Activated T-cell treated with anti-CD3 and anti-CD28 coated beads, Interleukin-2, amount 50 U/mL, for 1 hour (primary cell): ENCODE data around the gene GPR179.

Experiments
- DNase-seq: peaks from one replicate; pipeline ENCODE4 v3.0.0-alpha.2; 2020

The GPR179 gene

GRCh38 chr17:38342886-38343607 is 709 bp downstream of the GPR179 start:
- DNase-seq = no peak

- no peak for DNase-seq
Observed at GRCh38 chr17:38341035-38341721, 2.6 kb downstream of the GPR179 start.

DNA sequence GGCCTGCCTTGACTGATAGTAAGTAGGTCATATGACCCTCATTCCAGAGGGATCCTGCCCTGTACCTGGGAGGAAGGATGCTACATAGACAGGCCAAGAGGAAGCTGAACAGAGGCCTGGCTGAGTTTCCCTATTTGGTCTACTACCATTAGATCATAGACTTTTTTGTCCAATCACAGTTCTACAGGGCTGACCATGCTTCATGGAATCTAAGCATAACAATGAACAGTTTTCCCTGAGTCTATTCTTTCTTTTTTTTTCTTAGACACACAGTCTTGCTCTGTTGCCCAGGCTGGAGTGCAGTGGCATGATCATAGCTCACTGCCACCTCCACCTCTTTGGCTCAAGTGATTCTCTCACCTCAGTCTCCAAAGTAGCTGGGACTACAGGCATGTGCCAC is 3.9 kb downstream of the GPR179 start:
- DNase-seq = no peak

DNA sequence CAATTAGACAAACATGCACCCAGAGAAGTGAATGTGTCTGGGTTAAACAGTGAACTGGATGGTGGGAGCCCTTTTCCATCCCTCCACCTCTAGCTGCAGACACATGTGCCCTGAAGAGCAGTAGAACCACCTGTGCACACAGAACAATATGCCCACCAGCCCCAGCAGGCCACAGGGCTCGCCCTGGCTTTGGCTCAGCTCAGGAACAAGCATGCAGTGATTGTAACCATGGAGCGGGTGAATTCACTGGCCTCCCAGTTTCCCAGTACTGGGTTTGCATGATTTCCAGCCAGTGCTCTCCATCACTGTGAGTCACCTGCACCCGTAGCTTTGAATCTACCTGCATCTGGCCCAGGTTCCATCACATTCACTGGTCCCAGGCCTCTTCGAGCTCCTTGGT is 5.2 kb downstream of the GPR179 start:
- DNase-seq = no peak

DNA sequence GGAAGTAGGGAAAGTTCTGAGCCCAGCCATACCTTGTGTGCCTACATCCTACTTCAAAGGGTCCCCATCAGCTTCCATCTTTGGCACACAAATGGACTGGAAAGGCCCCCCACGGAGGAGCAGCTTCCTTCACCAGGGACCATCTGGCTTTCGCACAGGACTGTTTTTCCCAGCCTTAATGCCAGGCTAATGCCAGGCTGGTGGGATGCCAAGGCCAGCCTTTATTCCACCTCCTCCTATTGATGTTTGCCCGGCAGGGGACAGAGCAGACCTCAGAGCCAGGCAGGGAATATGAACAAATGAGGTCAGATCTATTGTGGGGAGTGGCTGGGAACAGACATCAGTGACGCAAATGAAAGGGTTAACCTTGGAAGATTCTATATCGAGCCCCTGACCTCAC is 5.7 kb downstream of the GPR179 start:
- no peak for DNase-seq

DNA sequence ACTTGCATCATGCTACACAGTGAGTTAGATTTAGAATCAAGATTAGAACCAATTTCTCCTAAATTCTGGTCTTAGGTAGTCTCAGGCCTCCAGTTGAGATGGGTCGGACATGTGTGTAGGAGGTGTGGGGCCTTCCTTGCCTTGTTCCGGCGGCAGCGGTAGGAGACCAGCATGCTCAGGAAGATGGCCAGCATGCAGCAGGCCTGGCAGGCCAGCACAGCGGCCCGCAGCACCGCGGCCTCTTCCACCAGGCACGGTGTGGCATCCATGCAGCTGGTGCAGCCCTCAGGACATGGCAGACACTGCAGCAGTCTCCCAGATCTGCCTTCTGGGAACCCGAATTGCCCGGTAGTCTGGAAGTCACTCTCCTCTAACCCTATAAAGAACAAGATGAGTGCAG is 6.9 kb downstream of the GPR179 start:
- DNase-seq = no peak

GRCh38 chr17:38334480-38335364 is 9.0 kb downstream of the GPR179 start:
- DNase-seq = no peak

GRCh38 chr17:38333635-38334295 is 10.0 kb downstream of the GPR179 start:
- DNase-seq = peak; percentile 43

GRCh38 chr17:38332735-38333134 is 11.0 kb downstream of the GPR179 start:
- DNase-seq = no peak

DNA sequence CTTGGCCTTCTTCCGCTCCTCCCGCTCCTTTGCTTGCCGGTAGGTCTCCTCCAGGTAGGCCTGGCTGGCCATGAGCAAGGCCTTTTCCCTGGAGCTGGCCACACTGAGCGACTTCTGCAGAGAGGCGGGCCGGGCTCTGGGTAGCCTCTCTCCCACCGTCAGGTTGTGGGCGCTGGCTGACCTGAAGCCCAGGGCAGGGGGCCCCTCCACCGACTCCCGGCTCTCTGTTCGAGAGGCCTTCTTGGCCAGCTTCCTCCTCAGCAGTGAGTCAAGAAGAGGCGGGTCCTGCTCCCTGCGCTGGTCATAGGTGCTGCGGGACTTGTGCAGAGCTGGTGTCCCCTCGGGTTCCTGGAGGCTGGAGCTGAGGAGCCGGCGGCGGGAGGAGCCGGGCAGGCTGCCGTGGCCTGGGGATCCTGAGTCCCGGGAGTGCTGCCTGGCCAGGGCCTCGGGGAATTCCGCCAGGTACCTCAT is 12.8 kb downstream of the GPR179 start:
- no peak for DNase-seq

DNA sequence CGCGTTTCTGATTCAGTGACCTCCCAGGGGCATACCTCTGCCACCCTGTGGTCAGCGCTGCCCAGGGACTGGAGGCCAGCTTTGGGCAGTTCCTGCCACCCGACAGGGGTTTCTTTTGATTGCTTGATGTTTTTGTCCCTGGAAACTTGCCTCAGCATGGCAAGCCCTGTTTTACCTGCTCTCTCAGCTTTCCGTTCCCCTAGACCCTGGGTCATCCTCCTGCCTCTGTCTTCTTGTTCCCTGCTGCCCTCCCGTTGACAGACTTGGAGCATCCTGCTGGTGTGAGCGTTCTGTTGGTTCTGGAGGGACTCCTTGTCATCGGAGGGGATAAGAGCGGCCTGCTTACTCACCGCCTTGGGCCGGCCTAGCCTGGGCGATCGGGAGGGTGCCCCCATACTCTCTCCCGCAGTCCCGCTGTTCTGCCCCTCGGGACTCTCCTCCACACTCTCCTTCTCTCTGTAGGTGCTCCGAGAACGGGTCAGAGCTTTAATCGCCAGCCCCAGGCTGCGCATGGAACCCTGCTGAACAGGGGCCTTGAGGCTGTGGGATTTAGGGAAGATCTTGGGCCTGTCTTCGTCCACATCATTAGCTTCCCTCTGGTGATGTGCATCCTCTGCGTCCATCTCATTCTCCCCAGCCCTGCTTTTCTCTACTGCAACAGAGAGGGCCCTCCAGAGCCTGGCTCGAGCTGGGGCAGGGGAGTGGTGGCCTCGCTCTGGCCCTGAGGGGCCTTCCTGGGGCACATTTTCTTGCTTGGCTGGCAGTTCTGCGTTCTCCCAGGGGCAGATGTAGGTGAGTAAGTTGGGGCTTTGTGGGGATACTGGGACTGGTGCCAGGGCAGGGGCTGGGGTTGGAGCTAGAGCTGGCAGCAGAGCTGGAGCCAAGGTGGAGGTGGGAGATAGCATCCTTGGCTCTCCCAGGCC is 13.7 kb downstream of the GPR179 start:
- DNase-seq = no peak

GRCh38 chr17:38329284-38329683 is 14.5 kb downstream of the GPR179 start:
- DNase-seq = no peak

GRCh38 chr17:38328620-38329019 is 15.1 kb downstream of the GPR179 start:
- DNase-seq = no peak

DNA sequence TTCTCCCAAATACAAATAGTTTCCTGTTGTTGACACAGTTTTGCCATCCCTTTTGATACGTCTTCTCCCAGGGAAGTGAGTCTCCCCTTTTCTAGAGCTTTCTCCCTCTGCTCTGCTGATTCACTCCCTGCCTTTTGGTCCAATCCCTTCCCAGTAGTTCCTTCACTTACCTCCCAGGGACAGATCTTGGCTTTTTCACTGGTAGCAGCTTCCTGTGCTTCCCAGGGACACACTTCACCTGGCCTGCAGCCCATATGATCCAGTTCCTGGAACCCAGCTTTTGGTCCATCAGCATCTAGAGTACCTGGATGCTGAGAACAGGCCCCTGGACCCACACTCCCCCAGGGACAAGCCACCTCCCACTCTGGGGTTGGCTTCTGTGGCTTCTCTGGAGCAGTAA is 15.8 kb downstream of the GPR179 start:
- DNase-seq = no peak

- no peak for DNase-seq
Observed at GRCh38 chr17:38326996-38327792, 16.6 kb downstream of the GPR179 start.

GRCh38 chr17:38325221-38325851 is 18.4 kb downstream of the GPR179 start:
- no peak for DNase-seq

DNA sequence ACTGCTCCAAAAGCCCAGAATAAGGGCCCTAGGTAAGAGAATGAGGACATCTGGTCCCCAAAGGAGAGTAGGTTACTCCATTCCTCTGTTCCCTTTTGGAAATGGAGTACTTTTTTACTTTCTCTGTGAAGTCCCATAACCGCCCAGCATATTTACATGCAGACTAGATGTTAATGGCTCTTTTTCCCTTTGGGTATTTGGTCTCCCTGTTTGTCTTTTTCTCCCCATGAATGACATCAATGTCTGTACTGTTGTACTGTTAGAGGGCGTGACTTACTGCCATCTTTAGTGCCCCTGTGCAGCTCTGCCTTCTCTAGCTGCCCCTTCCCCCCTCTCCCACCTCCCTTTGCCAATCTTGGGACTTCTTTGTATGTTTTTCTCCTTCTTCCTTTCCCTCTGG is 19.0 kb downstream of the GPR179 start:
- DNase-seq = no peak

- no peak for DNase-seq
Observed at GRCh38 chr17:38324141-38324697, 19.5 kb downstream of the GPR179 start.

DNA sequence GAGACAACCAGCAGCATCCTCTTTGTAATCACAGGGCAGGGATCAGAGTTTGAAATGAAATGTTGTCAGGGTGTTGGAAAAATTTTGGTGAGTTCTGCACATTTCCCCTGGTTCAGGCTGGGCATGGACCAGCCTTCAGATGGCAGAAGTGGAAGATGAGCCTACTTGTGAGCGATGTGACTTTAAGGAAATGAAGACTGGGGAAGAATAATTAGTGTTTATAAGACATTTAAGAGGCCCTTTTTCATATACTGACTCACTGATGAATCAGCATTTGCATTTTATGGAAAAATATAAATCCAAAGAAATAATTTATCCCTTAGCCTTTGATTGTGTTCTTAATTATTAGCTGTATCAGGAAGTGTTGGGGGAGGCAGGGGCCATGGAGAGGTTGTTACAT is 20.9 kb downstream of the GPR179 start:
- no peak for DNase-seq

GRCh38 chr17:38322156-38322779 is 21.5 kb downstream of the GPR179 start:
- peak; percentile 77 for DNase-seq
